H9 (cell line): ENCODE measurements around the gene IL20. TPM values are rescaled to one million over a fixed set of nuclear protein-coding genes. Genes with fewer than 3 reads are reported as not detected.
A peak's percentile ranks its signal among the peaks of the same experiment; 100 is the strongest.

Source experiments
- DNase-seq: peaks from one replicate; pipeline ENCODE4 v3.0.0-alpha.2; 2017
- H2AFZ ChIP-seq: one replicate; pipeline ENCODE4 v1.6.1; 2013; ENCODE audit warnings: mild to moderate bottlenecking, low read length, control low read depth, moderate library complexity
- H2AK5ac ChIP-seq: 2 replicates; pipeline ENCODE4 v1.6.1; 2013; ENCODE audit warnings: low read length, control low read depth, mixed read lengths; ENCODE audit not compliant: insufficient read length
- H2BK120ac ChIP-seq: one replicate; pipeline ENCODE4 v1.6.1; 2013; ENCODE audit warnings: low read depth, mild to moderate bottlenecking, low read length, control low read depth, inconsistent platforms; ENCODE audit not compliant: poor library complexity, severe bottlenecking
- H2BK12ac ChIP-seq: 2 replicates; pipeline ENCODE4 v1.6.1; 2013; ENCODE audit warnings: low read length, control low read depth, mixed read lengths, low read depth; ENCODE audit not compliant: insufficient read length
- H2BK15ac ChIP-seq: 2 replicates; pipeline ENCODE4 v1.6.1; 2013; ENCODE audit warnings: low read depth, low read length, control low read depth
- H2BK20ac ChIP-seq: one replicate; pipeline ENCODE4 v1.6.1; 2013; ENCODE audit warnings: low read depth, mild to moderate bottlenecking, low read length, control low read depth, inconsistent platforms; ENCODE audit not compliant: poor library complexity, severe bottlenecking
- H2BK5ac ChIP-seq: 2 replicates; pipeline ENCODE4 v1.6.1; 2013; ENCODE audit warnings: low read length, control low read depth, mixed read lengths; ENCODE audit not compliant: insufficient read length
- H3K14ac ChIP-seq: 2 replicates; pipeline ENCODE4 v1.6.1; 2013; ENCODE audit warnings: low read length, control low read depth; ENCODE audit not compliant: insufficient read depth
- H3K18ac ChIP-seq: 2 replicates; pipeline ENCODE4 v1.6.1; 2013; ENCODE audit warnings: low read depth, mild to moderate bottlenecking, mixed read lengths, low read length, control low read depth; ENCODE audit not compliant: insufficient read length
- H3K23ac ChIP-seq: 2 replicates; pipeline ENCODE4 v1.6.1; 2013; ENCODE audit warnings: low read length, control low read depth, mixed read lengths, low read depth; ENCODE audit not compliant: insufficient read length
- H3K23me2 ChIP-seq: 2 replicates; pipeline ENCODE4 v1.6.1; 2013; ENCODE audit warnings: low read depth, mild to moderate bottlenecking, mixed read lengths, low read length, control low read depth; ENCODE audit not compliant: insufficient read length, poor library complexity, severe bottlenecking
- H3K27ac ChIP-seq: 2 replicates; pipeline ENCODE4 v1.5.1; 2013; ENCODE audit warnings: low read length, control low read depth, mixed read lengths, low read depth; ENCODE audit not compliant: insufficient read length
- H3K27me3 ChIP-seq: 2 replicates; pipeline ENCODE4 v1.6.1; 2013; ENCODE audit warnings: low read length, control low read depth, inconsistent platforms; ENCODE audit not compliant: insufficient read depth
- H3K4ac ChIP-seq: 2 replicates; pipeline ENCODE4 v1.6.1; 2013; ENCODE audit warnings: low read depth, mild to moderate bottlenecking, control low read depth, inconsistent platforms, low read length, moderate library complexity
- H3K4me1 ChIP-seq: 2 replicates; pipeline ENCODE4 v1.6.1; 2013; ENCODE audit warnings: low read length, control low read depth, inconsistent platforms; ENCODE audit not compliant: insufficient read depth
- H3K4me2 ChIP-seq: 2 replicates; pipeline ENCODE4 v1.6.1; 2013; ENCODE audit warnings: low read length, control low read depth, mixed read lengths; ENCODE audit not compliant: insufficient read length, insufficient read depth
- H3K56ac ChIP-seq: 2 replicates; pipeline ENCODE4 v1.6.1; 2013; ENCODE audit warnings: low read depth, mild to moderate bottlenecking, mixed read lengths, low read length, control low read depth; ENCODE audit not compliant: insufficient read length
- H3K79me1 ChIP-seq: 2 replicates; pipeline ENCODE4 v1.6.1; 2013; ENCODE audit warnings: low read depth, mild to moderate bottlenecking, moderate library complexity, low read length, control low read depth, inconsistent platforms; ENCODE audit not compliant: insufficient read depth, poor library complexity, severe bottlenecking
- H3K79me2 ChIP-seq: 2 replicates; pipeline ENCODE4 v1.6.1; 2013; ENCODE audit warnings: low read length, control low read depth, inconsistent platforms; ENCODE audit not compliant: insufficient read depth
- H3K9ac ChIP-seq: 2 replicates; pipeline ENCODE4 v1.6.1; 2013; ENCODE audit warnings: low read length, control low read depth, mixed read lengths; ENCODE audit not compliant: insufficient read length; ENCODE audit errors: extremely low read depth
- H3K9me3 ChIP-seq: one replicate; pipeline ENCODE4 v1.6.1; 2013; ENCODE audit warnings: low read depth, low read length, inconsistent platforms; ENCODE audit not compliant: control insufficient read depth
- H3T11ph ChIP-seq: one replicate; pipeline ENCODE4 v1.6.1; 2013; ENCODE audit warnings: mild to moderate bottlenecking, low read length, control low read depth, inconsistent platforms
- H4K20me1 ChIP-seq: one replicate; pipeline ENCODE4 v1.6.1; 2013; ENCODE audit not compliant: control insufficient read depth, insufficient read length, insufficient read depth
- H4K5ac ChIP-seq: 2 replicates; pipeline ENCODE4 v1.6.1; 2013; ENCODE audit warnings: low read depth, mild to moderate bottlenecking, mixed read lengths, low read length, control low read depth; ENCODE audit not compliant: insufficient read length
- H4K8ac ChIP-seq: replicated peaks from 2 replicates; pipeline ENCODE4 v1.6.1; 2013; ENCODE audit warnings: low read length, control low read depth, mixed read lengths, low read depth; ENCODE audit not compliant: insufficient read length
- H4K91ac ChIP-seq: 2 replicates; pipeline ENCODE4 v1.6.1; 2013; ENCODE audit warnings: low read depth, mild to moderate bottlenecking, moderate library complexity, mixed read lengths, low read length, control low read depth; ENCODE audit not compliant: insufficient read length
- H3K27ac Mint-ChIP-seq, 3 experiments: 2 replicates in 2 of 3; 3 replicates in 1 of 3; pipeline ENCODE4 v1.8.0; 2020 to 2021; ENCODE audit warnings: mixed read lengths in 3 of 3, mild to moderate bottlenecking in 1 of 3, moderate library complexity in 1 of 3
- H3K27me3 Mint-ChIP-seq: 2 replicates; pipeline ENCODE4 v1.8.0; 2021; ENCODE audit warnings: low read depth, mild to moderate bottlenecking, moderate library complexity, mixed read lengths
- H3K36me3 Mint-ChIP-seq, 3 experiments: 2 replicates in 2 of 3; 3 replicates in 1 of 3; pipeline ENCODE4 v1.8.0; 2020 to 2021; ENCODE audit warnings: low read depth in 3 of 3, mixed read lengths in 3 of 3; ENCODE audit not compliant: insufficient read depth in 1 of 3
- H3K4me1 Mint-ChIP-seq, 2 experiments: 2 replicates each; pipeline ENCODE4 v1.8.0; 2020; ENCODE audit warnings: mixed read lengths in 2 of 2
- H3K4me3 Mint-ChIP-seq, 2 experiments: 2 replicates in 1 of 2; 3 replicates in 1 of 2; pipeline ENCODE4 v1.8.0; 2020 to 2021; ENCODE audit warnings: mild to moderate bottlenecking in 2 of 2, mixed read lengths in 2 of 2, moderate library complexity in 1 of 2
- H3K9me3 Mint-ChIP-seq, 2 experiments: 2 replicates in 1 of 2; 3 replicates in 1 of 2; pipeline ENCODE4 v1.8.0; 2020; ENCODE audit warnings: mild to moderate bottlenecking in 2 of 2, mixed read lengths in 2 of 2, moderate library complexity in 1 of 2
- CTCF ChIP-seq: fragments of 200-600 bp; sonication (generic); conservative IDR thresholded peaks from 3 replicates; pipeline ENCODE4 v1.8.0; 2021; ENCODE audit warnings: antibody characterized with exemption, mild to moderate bottlenecking
- WGBS: extraction: QIAGEN DNeasy Blood & Tissue Kit; methylation state at CpG from one replicate; pipeline ENCODE4 v1.1.7; 2013; ENCODE audit warnings: missing lambda C conversion rate, low lambda C conversion rate, mixed read lengths; ENCODE audit not compliant: insufficient read length; ENCODE audit errors: extremely low coverage; 5-methylcytosine and 5-hydroxymethylcytosine counted together
- total RNA-seq: library from RNA; stranded (reverse); gene quantifications from 2 replicates; pipeline ENCODE4 v1.2.1, GENCODE V29; 2021

IL20 gene
- total RNA-seq, 1 experiment from 2014 or later = not detected

- Histone ChIP-seq H3K9ac (no peak overlapping the region), H3K4me1 (0 out of 2 replicates have a peak, but pooled peaks cover 3% of the 10 kb centered on the region), H3K27ac (no peak overlapping the region), H2BK12ac (no peak overlapping the region), H3K27me3 (peaks cover 11% of the 10 kb centered on the region; the same call in 1 of the 2 replicates), H4K8ac (no peak overlapping the region), H4K91ac (no peak overlapping the region), H4K5ac (no peak overlapping the region), H3K23ac (no peak overlapping the region), H3K14ac (no peak overlapping the region), H3K79me2 (no peaks in the 10 kb centered on the region), H3K23me2 (peaks cover 6% of the 10 kb centered on the region), H3K4ac (no peak overlapping the region), H3K56ac (no peak overlapping the region), H2AFZ (no peak overlapping the region), H3K4me2 (no peak overlapping the region), H3K18ac (no peak overlapping the region), H2BK120ac (no peak overlapping the region), H3K9me3 (no peaks in the 10 kb centered on the region), H2BK5ac (no peak overlapping the region), H4K20me1 (no peaks in the 10 kb centered on the region), H2BK20ac (no peak overlapping the region), H2BK15ac (no peak overlapping the region), H2AK5ac (no peak overlapping the region), H3K79me1 (no peaks in the 10 kb centered on the region), H3T11ph (no peak overlapping the region)
- H3K9me3 Mint-ChIP-seq = no peaks in the 10 kb centered on the region; a peak in 1 of 5 replicates
- H3K27me3 Mint-ChIP-seq = peaks cover 66% of the 10 kb centered on the region
- no peaks in the 10 kb centered on the region; a peak in 1 of 7 replicates for H3K36me3 Mint-ChIP-seq
- DNase-seq = peak; percentile 73
- no peak overlapping the region for H3K4me3 Mint-ChIP-seq
- TF ChIP-seq CTCF = peak; percentile 83
- no peak overlapping the region for H3K27ac Mint-ChIP-seq
- peaks cover 5 to 14% of the 10 kb centered on the region in 2 experiments for H3K4me1 Mint-ChIP-seq
- WGBS = no CpG with 5 or more reads among the region's 7 CpGs
These were observed 47.1 kb downstream of the IL20 start for GRCh38 chr1:206912445-206913095.
